Activated T-cell treated with anti-CD3 and anti-CD28 coated beads, Interleukin-2, amount 50 U/mL, for 24 hours (primary cell): Measurements from ENCODE around the gene FBXL12.
A peak's percentile ranks its signal among the peaks of the same experiment; 100 is the strongest.
"Not testable (repeated sequence)": the region's sequence is repeated elsewhere in the genome, so short reads cannot be mapped to it uniquely, and the experiment has no call there.

Source experiments
- DNase-seq: peaks from one replicate; pipeline ENCODE4 v3.0.0-alpha.2; 2020
- H3K27ac Mint-ChIP-seq: 2 replicates; pipeline ENCODE4 v1.8.0; 2020; ENCODE audit warnings: mild to moderate bottlenecking, mixed read lengths
- H3K27me3 Mint-ChIP-seq: 2 replicates; pipeline ENCODE4 v1.8.0; 2020; ENCODE audit warnings: mixed read lengths
- H3K36me3 Mint-ChIP-seq: 2 replicates; pipeline ENCODE4 v1.8.0; 2020; ENCODE audit warnings: low read depth, mixed read lengths
- H3K4me1 Mint-ChIP-seq: 2 replicates; pipeline ENCODE4 v1.8.0; 2020; ENCODE audit warnings: low read depth, mixed read lengths
- H3K4me3 Mint-ChIP-seq: 2 replicates; pipeline ENCODE4 v1.8.0; 2020; ENCODE audit warnings: mild to moderate bottlenecking, moderate library complexity, mixed read lengths
- H3K9me3 Mint-ChIP-seq: 2 replicates; pipeline ENCODE4 v1.8.0; 2020; ENCODE audit warnings: mixed read lengths

The FBXL12 gene

DNA sequence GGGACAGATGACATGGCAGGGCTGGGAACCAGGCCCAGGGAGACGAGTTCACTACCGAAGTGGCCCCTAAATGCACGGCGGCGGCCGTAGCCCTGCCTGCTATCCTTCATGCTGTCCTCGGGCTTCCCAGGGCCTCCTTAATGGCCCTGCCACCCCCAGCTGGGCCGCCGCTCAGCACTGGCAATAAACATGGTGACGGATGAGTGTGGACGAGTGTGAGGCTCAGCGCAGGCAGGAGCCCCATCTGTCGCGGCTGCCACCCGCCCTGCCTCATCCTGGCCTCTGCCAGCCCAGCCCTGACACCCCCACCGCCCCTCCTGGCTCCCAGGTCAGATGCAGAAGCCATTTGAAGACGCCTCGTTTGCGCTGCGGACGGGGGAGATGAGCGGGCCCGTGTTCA, 29.9 kb upstream of the FBXL12 start:
- H3K36me3 Mint-ChIP-seq = peaks cover 62% of the 10 kb centered on the region
- H3K27me3 Mint-ChIP-seq = no peaks in the 10 kb centered on the region
- no peaks in the 10 kb centered on the region for H3K9me3 Mint-ChIP-seq
- H3K4me1 Mint-ChIP-seq = peaks cover 34% of the 10 kb centered on the region
- no peak for DNase-seq
- peak overlapping the region; percentile 68 for H3K27ac Mint-ChIP-seq
- H3K4me3 Mint-ChIP-seq = no peak overlapping the region

DNA sequence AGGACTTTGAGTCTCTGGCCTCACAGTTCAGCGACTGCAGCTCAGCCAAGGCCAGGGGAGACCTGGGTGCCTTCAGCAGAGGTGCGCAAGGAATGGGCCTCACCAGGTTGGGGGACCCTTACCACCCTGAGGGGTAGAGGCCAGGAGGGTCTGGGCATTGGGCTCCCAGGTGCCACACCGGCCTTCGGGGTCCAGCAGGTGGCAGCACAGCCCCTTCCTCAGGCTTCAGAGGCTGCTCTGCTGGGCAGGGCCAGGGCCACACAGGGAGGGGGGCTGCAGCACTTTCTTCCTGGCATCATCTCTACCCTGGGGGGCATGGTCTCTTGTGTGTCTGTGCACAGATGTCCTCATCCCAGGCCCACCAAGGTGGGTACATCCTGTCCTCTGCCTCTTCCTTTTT, 29.2 kb upstream of the FBXL12 start:
- Mint-ChIP-seq H3K27ac (peak overlapping the region; percentile 68), H3K4me1 (peaks cover 29% of the 10 kb centered on the region), H3K36me3 (peaks cover 66% of the 10 kb centered on the region), H3K4me3 (no peak overlapping the region), H3K27me3 (no peaks in the 10 kb centered on the region), H3K9me3 (no peaks in the 10 kb centered on the region)
- DNase-seq = peak; percentile 52

DNA sequence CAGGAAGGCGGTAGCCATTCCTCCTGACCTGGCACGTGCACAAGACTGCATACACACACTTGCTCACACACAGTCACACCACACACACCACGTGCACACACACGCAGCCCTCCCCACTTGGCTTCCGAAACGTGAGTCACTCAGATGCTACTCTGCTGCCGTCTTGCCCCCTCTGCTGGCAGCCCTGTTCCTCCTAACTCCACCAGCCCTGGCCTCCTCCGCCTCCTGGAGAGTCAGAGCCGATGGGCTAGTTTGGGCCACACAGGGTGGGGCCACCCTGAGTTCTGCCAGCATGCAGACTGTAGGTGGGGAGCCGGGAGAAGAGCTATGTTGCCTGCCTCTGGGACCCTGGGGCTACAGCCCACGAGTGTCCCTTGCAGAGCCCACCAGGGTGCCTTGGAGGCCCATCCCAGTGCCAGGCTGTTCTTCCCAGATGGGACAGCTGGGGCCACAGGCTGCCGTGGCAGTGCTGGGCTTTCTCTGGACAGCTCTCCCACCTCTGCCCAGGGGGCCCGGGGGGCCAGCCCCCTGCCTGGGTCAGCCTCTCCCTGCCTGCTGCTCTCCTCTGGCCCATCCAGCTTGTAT, 28.3 kb upstream of the FBXL12 start:
- Mint-ChIP-seq H3K27ac (peak overlapping the region; percentile 77), H3K9me3 (no peaks in the 10 kb centered on the region), H3K36me3 (peaks cover 74% of the 10 kb centered on the region), H3K4me1 (peaks cover 24% of the 10 kb centered on the region), H3K27me3 (no peaks in the 10 kb centered on the region), H3K4me3 (no peak overlapping the region)
- DNase-seq = peak; percentile 71

DNA sequence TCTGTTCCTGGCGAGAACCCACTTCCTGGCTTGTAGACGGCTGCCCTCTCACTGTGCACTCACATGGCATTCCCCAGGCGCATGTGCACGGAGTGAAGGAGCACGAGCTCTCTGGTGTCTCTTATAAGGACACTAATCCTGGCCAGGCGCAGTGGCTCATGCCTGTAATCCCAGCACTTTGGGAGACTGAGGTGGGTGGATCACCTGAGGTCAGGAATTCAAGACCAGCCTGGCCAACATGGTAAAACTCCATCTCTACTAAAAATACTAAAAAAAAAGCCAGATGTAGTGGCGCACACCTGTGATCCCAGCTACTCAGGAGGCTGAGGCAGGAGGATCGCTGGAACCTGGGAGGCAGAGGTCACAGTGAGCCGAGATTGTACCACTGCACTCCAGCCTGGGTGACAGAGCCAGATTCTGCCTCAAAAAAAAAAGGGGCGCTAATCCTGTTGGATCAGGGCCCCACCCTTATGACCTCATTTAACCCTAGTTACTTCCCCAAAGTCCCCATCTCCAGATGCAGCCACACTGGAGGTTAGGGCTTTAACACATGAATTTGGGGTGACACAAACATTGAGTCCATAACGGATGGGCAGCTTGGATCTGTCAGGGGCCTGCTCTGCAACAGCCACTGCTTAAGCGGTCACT, 24.9 kb upstream of the FBXL12 start:
- H3K9me3 Mint-ChIP-seq = not testable (repeated sequence)

DNA sequence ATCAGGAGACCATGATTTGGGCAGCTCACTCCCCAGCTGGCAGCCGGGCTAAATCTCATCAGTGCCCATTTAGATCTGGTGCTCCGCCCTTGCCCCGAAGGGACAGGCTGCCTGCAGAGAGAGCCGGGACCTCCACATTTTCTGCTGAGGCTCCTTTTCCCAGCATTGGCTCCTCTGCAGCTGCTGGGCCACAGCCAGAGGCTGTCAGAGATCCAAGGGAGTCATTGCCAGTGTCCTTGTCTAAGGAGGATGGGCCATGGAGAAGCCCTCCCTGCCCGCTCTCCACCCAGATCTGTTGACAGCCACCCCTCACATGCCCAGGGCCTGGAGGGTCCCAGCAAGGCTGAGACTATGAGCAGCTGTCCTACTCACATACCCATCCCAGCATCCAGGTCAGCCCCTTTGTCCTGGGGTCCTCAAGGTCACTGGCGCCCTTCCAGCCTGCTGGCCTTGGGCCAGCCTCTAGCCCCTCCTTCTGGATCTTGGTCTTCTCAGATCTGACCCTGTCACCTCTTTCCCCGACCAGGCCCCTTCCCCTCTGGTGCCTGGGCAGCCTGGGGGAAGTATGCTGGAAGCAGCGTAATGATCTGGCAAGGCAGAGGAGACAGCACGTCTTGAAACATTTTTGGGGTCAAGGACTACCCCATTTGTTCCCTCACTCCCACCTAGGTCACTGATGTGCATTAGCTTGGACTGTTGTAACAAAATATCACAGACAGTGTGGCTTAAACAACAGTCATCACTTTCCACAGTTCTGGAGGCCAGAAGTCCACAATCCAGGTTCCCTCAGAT, 24.2 kb upstream of the FBXL12 start:
- H3K4me1 Mint-ChIP-seq = peaks cover 28% of the 10 kb centered on the region
- H3K4me3 Mint-ChIP-seq = no peak overlapping the region
- no peaks in the 10 kb centered on the region for H3K27me3 Mint-ChIP-seq
- H3K27ac Mint-ChIP-seq = no peak overlapping the region
- H3K36me3 Mint-ChIP-seq = peaks cover 96% of the 10 kb centered on the region
- DNase-seq = no peak
- H3K9me3 Mint-ChIP-seq = no peaks in the 10 kb centered on the region

More for the DNA sequence above, 24.9 kb upstream of the FBXL12 start:
- Mint-ChIP-seq H3K36me3 (peaks cover 97% of the 10 kb centered on the region), H3K4me1 (peaks cover 26% of the 10 kb centered on the region)
- H3K27ac Mint-ChIP-seq, DNase-seq, H3K4me3 Mint-ChIP-seq, H3K27me3 Mint-ChIP-seq: not testable (repeated sequence)

DNA sequence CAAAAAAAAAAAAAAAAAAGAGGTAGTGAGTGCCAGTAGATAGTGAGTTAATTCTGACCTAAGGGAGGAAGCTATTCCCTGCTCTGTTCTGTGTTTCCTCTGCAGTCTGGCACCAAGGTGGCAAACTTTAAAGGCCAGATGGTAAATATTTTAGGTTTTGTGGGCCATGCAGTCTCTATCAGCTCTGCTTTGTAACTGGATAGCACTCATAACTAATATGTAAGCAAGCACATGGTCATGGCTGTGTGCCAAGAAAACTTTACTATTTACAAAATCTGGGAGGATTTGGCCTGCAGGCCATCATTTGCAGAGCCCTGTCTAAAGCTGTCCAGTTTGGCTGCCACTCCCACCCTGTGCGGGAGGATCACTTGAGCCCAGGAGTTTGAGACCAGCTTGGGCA, 20.5 kb upstream of the FBXL12 start:
- Mint-ChIP-seq H3K9me3 (no peaks in the 10 kb centered on the region), H3K27ac (no peak overlapping the region), H3K27me3 (no peaks in the 10 kb centered on the region), H3K36me3 (peaks cover 78% of the 10 kb centered on the region), H3K4me1 (peaks cover 20% of the 10 kb centered on the region), H3K4me3 (no peak overlapping the region)
- no peak for DNase-seq

DNA sequence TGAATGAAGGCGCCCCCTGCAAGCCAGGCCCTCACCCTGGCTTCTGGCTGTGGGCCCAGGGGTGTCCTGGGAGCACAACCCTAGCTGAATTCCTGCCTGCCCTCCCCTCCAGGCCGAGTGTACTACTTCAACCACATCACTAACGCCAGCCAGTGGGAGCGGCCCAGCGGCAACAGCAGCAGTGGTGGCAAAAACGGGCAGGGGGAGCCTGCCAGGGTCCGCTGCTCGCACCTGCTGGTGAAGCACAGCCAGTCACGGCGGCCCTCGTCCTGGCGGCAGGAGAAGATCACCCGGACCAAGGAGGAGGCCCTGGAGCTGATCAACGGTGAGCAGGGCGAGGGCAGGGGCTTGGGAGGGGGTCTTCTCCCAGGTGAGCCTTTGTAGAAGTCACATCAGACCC, 19.4 kb upstream of the FBXL12 start:
- Mint-ChIP-seq H3K9me3 (no peaks in the 10 kb centered on the region), H3K27me3 (no peaks in the 10 kb centered on the region), H3K4me3 (no peak overlapping the region), H3K27ac (no peak overlapping the region), H3K36me3 (peaks cover 69% of the 10 kb centered on the region), H3K4me1 (peaks cover 23% of the 10 kb centered on the region)
- DNase-seq = no peak

DNA sequence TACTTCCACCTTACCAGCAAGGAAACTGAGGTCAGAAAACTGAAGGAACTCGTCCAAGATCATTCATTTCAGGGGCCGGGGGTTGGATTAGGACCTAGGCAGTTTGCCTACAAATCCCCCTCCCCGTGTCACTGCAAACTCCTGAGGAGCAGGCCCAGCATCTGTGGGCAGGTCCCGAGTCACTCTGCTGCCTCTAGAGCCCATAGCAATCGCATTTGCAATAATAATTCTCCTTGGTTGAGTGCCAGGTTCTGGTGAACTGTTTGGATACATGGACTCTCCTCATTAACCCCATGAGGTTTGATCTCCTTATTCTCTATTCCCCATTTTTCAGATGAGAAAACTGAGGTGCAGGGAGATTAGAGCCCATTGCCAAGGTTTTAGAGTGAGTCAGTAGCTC, 17.1 kb upstream of the FBXL12 start:
- Mint-ChIP-seq H3K4me3 (peak overlapping the region; percentile 89), H3K36me3 (peaks cover 51% of the 10 kb centered on the region), H3K27me3 (no peaks in the 10 kb centered on the region), H3K27ac (peak overlapping the region; percentile 89), H3K4me1 (peaks cover 23% of the 10 kb centered on the region), H3K9me3 (no peaks in the 10 kb centered on the region)
- DNase-seq = no peak

DNA sequence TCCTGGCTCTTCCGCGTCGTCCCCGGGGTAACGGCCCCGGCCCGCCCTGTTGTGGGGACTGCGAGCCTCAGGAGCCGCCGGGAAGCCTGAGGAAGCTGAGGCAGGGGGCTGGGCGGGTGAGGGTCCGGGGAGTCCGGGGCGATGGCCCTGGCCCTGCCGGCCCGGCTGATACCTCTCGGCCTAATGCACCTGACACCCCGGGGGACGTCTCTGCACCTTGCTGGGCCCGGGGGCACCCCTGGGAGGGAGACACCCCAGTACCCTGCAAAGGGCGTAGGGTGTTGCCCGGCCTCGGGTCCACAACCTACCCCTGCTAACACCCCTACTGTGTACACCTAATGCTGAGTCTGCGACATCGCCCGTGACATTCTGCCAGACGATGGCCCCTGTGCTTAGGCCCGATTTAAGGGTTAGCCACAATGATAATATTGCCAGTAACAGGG, 16.6 kb upstream of the FBXL12 start:
- peak overlapping the region; percentile 89 for H3K4me3 Mint-ChIP-seq
- peak overlapping the region; percentile 89 for H3K27ac Mint-ChIP-seq
- no peaks in the 10 kb centered on the region for H3K9me3 Mint-ChIP-seq
- DNase-seq = peak; percentile 53
- H3K27me3 Mint-ChIP-seq = no peaks in the 10 kb centered on the region
- H3K4me1 Mint-ChIP-seq = peaks cover 23% of the 10 kb centered on the region
- peaks cover 48% of the 10 kb centered on the region for H3K36me3 Mint-ChIP-seq

DNA sequence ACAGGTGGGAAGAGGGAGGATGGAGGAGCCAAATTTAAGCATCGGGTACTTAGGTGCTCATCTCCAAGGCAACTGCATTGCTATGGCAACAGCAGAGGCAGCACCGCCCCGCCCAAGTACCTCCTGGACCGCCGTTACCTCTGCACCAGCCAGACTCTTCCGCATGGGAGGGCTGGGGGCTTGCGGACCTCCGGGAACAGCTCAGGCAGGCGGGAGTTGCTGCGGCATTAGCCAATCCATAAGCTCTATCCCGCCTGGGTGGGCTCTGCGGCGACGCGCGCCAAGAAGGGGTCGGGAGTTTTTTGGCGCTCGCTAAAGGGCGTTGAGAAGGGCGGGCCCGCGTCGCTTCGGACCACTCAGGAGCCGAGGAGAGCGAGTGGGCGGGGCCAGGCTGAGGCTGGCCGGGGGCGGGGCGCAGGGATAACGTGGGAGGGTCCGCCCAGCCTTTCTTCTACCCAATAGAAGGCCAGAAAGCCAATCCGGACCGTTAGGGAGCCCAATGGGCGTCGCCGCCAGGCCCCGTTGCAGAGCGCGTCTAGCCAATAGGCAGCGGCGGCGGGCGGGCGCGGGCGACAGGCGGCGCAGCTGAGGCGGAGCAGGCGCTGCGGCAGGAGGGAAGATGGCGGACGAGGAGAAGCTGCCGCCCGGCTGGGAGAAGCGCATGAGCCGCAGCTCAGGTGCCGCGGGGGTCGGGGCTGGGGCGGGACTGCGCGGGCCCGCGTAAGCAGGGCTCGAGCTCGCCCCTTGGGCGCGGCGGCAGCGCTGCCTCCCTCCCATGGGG, 16.0 kb upstream of the FBXL12 start, which contains the start of gene PIN1:
TSS of gene PIN1 (plus strand) at position 593 of the 781 bp plus-strand sequence. CDS start at position 620, 27 bp downstream.
- Mint-ChIP-seq H3K4me3 (peak within 1 kb of the TSS; percentile 89), H3K36me3 (peaks cover 48% of the 10 kb centered on the region), H3K9me3 (no peaks in the 10 kb centered on the region), H3K27ac (peak within 1 kb of the TSS; percentile 91), H3K27me3 (no peaks in the 10 kb centered on the region), H3K4me1 (peaks cover 25% of the 10 kb centered on the region)
- DNase-seq = peak; percentile 99

DNA sequence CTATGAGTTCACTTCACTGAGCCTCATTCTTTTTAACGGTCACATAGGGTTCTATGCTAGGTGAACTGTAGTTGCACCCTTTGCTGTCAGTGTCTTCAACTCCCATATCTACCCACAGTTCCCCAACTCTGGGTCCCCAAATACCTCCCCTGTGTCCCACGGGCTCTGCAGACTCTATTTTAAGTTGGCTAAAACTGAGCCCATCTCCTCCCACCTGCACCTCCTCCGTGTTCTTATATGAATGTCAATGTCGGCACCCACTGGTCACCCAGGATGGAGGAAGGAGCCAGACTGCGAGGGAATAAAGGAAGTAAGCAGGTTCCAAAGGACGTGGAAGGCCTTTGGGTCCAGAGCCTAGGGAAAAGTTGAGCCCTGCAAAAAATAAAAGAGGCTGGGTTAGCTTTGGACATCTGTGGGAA, 15.4 kb upstream of the FBXL12 start:
- no peak for DNase-seq
- peak overlapping the region; percentile 91 for H3K27ac Mint-ChIP-seq
- H3K4me1 Mint-ChIP-seq = peaks cover 29% of the 10 kb centered on the region
- H3K9me3 Mint-ChIP-seq = no peaks in the 10 kb centered on the region
- peak overlapping the region; percentile 89 for H3K4me3 Mint-ChIP-seq
- H3K27me3 Mint-ChIP-seq = no peaks in the 10 kb centered on the region
- H3K36me3 Mint-ChIP-seq = peaks cover 46% of the 10 kb centered on the region

DNA sequence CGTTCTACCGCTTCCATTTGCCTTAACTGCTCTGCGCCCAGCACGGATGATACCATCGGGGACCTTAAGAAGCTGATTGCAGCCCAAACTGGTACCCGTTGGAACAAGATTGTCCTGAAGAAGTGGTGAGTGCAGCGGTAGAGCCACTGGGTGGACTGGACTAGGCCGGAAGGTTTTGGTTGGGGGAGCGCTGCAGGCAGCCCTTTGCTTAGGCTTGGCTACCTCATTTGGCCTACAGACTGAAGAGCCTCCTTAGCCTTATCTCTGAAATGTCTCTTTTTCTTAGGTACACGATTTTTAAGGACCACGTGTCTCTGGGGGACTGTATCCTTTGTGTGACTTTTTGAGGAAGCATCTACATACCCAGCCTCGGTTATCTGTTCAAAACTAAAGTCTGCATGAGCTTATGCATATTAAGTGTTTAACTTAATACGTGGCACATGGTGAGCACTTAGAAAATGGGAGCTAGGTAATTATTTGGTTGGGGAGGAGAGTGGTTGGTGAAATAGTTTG, 9.7 kb upstream of the FBXL12 start:
- Mint-ChIP-seq H3K4me1 (peaks cover 25% of the 10 kb centered on the region), H3K27ac (peak overlapping the region; percentile 98), H3K27me3 (no peaks in the 10 kb centered on the region), H3K9me3 (no peaks in the 10 kb centered on the region), H3K36me3 (peaks cover 52% of the 10 kb centered on the region), H3K4me3 (peak overlapping the region; percentile 98)
- DNase-seq = no peak

DNA sequence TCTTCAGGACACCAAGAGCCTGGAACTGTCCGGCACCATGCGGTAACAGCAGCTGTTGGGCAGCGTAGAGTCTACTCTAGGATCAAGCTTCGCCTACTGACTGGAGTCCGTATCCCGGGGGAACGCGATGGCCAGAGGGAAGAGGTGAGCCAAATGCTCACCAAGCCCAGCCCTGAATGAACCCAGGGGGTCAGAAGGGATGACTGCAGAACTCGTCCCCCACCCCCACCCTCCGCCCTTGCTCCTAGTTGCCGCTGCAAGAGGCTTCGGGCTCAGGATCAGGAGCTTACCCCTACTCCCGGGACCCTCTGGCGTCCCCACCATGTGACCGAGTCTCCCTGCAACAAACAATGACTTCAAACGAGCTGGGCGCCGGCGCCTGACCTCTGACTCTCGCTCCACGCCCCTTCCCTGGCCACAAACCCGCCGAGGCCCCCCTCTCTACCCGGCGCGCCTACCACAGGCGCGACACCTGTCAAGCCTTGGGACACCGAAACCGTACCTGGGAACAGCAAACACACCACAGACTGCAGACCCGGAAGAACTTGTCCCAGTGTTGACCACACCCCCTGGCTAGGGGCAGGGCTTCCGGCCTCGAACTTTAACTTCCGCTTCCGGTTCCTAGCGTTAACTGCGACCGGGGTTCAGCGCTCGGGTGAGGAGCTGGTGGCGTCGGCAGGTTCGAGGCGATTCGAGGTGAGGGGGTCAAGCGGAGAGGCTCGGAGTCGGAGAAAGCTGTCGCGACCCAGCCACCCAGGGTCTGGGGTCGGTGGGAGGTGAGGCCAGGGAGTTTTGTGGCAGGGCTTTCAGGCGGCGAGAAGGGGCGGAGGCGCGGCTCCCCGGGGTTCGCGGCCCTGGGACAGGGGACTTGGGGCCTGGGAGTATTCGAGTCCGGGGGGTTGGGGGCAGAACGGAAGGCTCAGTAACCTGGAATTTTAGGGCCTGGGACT, 8.7 kb upstream of the FBXL12 start, which contains the start of gene UBL5:
TSS of gene UBL5 (plus strand) at position 630 of the 950 bp plus-strand sequence. CDS start 420 bp downstream, outside the sequence.
- H3K4me3 Mint-ChIP-seq = peak within 1 kb of the TSS; percentile 98
- H3K36me3 Mint-ChIP-seq = peaks cover 56% of the 10 kb centered on the region
- no peaks in the 10 kb centered on the region for H3K27me3 Mint-ChIP-seq
- no peaks in the 10 kb centered on the region for H3K9me3 Mint-ChIP-seq
- DNase-seq = peak; percentile 92
- H3K4me1 Mint-ChIP-seq = peaks cover 29% of the 10 kb centered on the region
- peak within 1 kb of the TSS; percentile 98 for H3K27ac Mint-ChIP-seq
